ENCODE results near the gene SNTN. TPM values are rescaled to one million over a fixed set of nuclear protein-coding genes. Genes with fewer than 3 reads are reported as not detected.
A peak's percentile ranks its signal among the peaks of the same experiment; 100 is the strongest.

Gene SNTN
- total and polyA plus RNA-seq, 8 donors, result 0.16 TPM; not detected in 7

DNA sequence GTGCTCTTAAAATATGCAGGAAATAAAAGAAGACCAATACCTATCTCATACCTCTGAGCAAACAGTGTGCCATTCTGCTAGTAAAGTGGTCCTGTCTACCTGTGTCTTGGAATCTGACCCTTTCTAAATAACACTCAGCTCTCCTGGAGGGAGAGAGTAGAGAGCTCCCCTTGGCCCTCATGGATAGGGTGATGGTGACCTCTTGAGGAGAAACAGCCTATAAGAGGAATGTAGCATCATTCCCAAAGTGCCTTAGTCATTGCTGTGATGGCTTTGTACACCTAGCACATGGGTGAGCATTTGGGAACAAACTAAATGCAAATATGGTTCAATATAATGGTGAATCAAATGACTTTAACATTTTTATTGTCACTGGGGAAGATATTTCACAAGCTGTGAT, 10.0 kb downstream of the SNTN start:
- ATAC-seq (peak in 3 of 4 donors; percentile 75 to 81 (median 76)), FAIRE-seq (no peak), DNase-seq (no peak)
- Histone ChIP-seq H3K36me3 (no peaks in the 10 kb centered on the region), H3K27me3 (no peaks in the 10 kb centered on the region), H3K9me3 (no peaks in the 10 kb centered on the region), H3K4me3 (no peak overlapping the region), H3K27ac (no peak overlapping the region), H3K4me1 (no peaks in the 10 kb centered on the region)
- no peak for TF ChIP-seq CTCF (IDR thresholded peaks at IDR 0.05)
- intact Hi-C loops (cut with DNase I), result no loop called here

- no peak overlapping the region for H3K4me3 ChIP-seq
- no peak for FAIRE-seq
- H3K4me1 ChIP-seq, result no peaks in the 10 kb centered on the region
- intact Hi-C loops (cut with DNase I), result no loop called here
- WGBS, 2 donors, result 88 to 96% methylated on average over 7 of the region's 7 CpGs
- H3K27me3 ChIP-seq, result no peaks in the 10 kb centered on the region
- DNase-seq, result no peak
- no peaks in the 10 kb centered on the region for H3K9me3 ChIP-seq
- no peaks in the 10 kb centered on the region for H3K36me3 ChIP-seq
- TF ChIP-seq CTCF (IDR thresholded peaks at IDR 0.05), result no peak
- H3K27ac ChIP-seq, result no peak overlapping the region
- ATAC-seq, result no peak
Measured at GRCh38 chr3:63670544-63670943, 18.1 kb downstream of the SNTN start.

- Histone ChIP-seq H3K27ac (no peak overlapping the region), H3K4me3 (no peak overlapping the region), H3K36me3 (no peaks in the 10 kb centered on the region), H3K4me1 (no peaks in the 10 kb centered on the region), H3K27me3 (no peaks in the 10 kb centered on the region), H3K9me3 (no peaks in the 10 kb centered on the region)
- DNase-seq (no peak), ATAC-seq (no peak), FAIRE-seq (no peak)
- intact Hi-C loops (cut with DNase I), result no loop called here
- 92 to 95% methylated on average over 3 of the region's 3 CpGs for WGBS, 2 donors
- TF ChIP-seq CTCF (IDR thresholded peaks at IDR 0.05), result no peak
Measured at GRCh38 chr3:63673111-63673510, 20.6 kb downstream of the SNTN start.

DNA sequence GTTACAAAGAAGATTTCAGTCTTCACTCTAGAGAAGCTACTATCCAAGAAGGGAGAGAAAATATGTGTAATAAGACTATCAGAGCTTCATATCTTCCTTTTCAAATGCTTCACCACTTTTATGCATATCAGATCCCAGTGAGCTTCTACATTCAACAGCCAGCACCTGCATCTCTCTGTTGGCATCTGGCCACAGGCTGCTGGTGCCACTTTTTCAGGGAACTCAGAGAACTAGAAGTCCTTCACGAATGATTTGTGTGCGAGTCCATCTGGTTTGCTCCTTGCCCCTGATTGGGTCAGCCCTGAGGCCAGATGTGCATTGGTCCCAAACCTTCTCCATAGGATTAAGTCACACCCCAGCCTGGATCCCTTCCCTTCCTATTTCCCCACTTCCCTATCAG, 22.1 kb downstream of the SNTN start:
- DNase-seq, result peak in 1 of 6 donors; percentile 10
- intact Hi-C loops (cut with DNase I), result no loop called here
- Histone ChIP-seq H3K4me1 (no peaks in the 10 kb centered on the region), H3K27me3 (no peaks in the 10 kb centered on the region), H3K36me3 (no peaks in the 10 kb centered on the region), H3K9me3 (no peaks in the 10 kb centered on the region), H3K27ac (no peak overlapping the region), H3K4me3 (no peak overlapping the region)
- ATAC-seq, result no peak
- 51 to 57% methylated on average over 2 of the region's 2 CpGs for WGBS, 2 donors
- no peak for TF ChIP-seq CTCF (IDR thresholded peaks at IDR 0.05)
- FAIRE-seq, result no peak

DNA sequence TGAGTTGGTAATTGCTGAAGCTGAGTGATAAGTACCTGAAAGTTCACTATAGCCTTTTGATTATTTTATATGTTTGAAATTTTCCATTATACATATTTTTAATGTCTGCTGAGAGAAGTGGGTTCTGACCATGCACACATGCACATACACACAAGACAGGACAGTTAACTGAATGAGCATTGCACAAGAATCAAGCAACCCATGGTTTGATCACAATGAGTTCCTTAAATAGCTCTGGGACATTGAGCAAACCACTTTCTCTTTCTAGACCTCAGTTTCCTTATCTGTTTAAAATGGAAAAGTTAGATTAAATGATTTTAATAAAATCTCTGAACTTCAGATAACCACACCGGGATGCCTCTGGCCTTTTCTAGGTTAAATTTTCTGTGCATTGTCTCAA, 26.7 kb downstream of the SNTN start:
- Histone ChIP-seq H3K4me1 (no peaks in the 10 kb centered on the region), H3K27me3 (no peaks in the 10 kb centered on the region), H3K9me3 (no peaks in the 10 kb centered on the region), H3K27ac (no peak overlapping the region), H3K36me3 (no peaks in the 10 kb centered on the region), H3K4me3 (no peak overlapping the region)
- no peak for ATAC-seq
- 80 to 83% methylated on average over 1 of the region's 1 CpG for WGBS, 2 donors
- no peak for DNase-seq
- no peak for TF ChIP-seq CTCF (IDR thresholded peaks at IDR 0.05)
- FAIRE-seq, result no peak
- intact Hi-C loops (cut with DNase I), result no loop called here
